Measurements from ENCODE around the gene VWF.

Gene VWF

DNA sequence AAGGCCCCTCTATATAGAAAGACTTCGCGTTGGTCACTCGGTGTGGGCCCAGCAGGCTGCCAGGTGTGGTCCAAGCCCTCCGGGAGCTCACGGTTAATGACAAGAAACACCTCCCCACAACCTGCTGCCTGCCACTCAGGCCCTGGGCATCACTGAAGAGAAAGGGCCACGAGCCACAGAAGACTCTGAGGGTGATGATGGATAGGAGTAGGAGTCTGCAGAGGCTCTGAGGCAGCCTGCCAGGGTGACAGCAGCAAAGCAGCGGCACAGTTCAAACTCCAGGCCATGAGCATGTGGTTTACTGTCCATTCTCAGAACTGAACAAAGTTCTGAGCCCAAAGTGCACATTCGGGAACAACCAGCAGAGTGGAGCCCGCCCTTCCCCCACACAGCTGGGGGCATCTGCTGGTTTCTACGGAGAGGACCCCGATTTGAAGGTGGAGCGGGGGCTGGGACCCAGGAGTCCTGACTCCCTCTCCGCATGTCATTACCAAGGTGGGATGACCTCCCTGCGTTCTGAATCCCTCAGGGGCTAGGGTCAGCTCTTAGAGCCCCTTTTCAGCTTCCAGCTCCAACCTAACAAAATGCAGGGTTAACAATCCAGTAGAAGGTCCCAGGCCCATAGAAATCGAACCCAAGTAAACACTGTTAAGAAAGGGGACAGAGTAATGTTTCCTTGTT is 65.8 kb downstream of the VWF start:
- DNase-seq (ENCODE audit: low read depth) = no peak

DNA sequence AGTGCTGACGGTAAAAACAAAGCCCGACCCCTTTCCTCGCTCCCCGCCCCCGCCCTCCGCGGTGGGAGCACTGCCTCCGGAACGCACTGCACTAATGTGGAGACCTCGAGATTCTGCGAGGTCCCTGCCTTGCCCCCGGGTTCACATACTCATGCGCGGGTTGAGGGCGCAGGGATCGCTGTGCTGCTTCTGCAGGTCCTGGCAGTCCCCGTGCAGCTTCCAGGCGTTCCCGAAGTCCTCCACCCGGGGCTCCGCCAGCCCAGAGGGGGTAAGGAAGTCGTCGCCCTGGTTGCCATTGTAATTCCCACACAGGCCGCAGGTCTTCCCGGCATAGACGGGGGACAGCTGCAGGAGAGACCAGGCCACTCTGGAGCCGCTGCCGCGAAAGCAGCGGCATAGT is 66.8 kb downstream of the VWF start:
- DNase-seq (ENCODE audit: low read depth) = no peak

DNA sequence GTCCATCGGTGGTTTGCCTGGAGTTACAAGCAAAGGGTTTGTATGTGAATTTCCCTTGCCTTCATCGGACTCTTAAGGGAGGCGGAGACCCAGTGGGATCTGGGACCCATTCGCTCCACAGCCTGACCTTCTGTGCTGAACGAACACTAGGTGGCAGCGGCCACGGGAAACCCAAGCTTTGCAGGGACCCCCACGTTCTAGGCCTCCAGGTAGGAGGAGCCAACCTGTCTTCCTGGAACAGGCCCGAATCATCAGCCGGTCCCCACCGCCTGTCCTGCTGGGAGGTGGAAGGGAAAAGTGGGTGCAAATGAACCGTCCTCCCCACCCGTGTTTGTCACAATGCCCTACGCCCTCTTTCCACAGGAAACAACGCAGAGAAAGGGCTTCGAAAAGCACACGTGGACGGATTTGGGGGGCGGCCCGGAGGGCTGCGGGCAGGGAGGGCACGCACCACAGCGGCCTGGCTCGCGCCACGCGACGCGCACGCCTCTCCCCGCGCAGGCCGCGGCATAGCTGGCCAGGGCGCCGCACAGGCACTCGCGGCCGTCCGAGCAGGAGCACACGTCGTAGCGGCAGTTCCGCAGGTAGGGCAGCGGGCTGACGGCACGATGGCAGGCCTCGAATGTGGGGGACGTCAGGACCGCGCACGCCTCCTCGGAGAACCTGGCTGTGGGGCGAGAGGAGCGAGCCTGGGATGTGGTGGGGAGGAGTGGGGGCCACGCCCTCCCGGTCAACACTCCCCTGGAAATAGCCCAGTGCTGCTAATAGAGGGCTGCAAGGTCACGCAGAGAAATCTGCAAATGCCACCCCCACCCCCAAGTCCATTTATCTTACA is 67.8 kb downstream of the VWF start:
- DNase-seq (ENCODE audit: low read depth) = no peak

GRCh38 chr12:6053541-6053940 is 70.9 kb downstream of the VWF start:
- DNase-seq (ENCODE audit: low read depth) = no peak

- DNase-seq (ENCODE audit: low read depth) = no peak
Observed at GRCh38 chr12:6052940-6053329, 71.5 kb downstream of the VWF start.

GRCh38 chr12:6052206-6052939 is 72.1 kb downstream of the VWF start:
- no peak for DNase-seq (ENCODE audit: low read depth)

DNA sequence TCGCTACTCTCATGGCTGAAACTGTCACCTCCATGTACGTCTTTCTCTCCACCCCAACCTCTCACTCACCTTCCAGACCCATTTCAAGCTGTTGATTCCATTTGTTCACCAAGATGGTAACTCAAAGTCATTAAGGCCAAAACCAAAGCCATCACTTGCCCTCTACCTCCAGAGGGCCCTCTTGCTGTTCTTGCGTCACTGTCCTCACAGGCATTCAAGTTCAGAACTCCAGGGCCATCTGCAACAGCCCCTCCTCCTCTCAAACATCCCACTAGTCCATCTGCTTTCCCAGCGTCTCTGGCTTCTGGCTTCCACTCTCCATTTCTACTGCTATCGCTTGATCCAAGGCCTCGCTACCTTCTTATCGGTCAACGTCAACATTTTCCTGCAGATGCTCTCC is 74.5 kb downstream of the VWF start:
- DNase-seq (ENCODE audit: low read depth) = no peak

DNA sequence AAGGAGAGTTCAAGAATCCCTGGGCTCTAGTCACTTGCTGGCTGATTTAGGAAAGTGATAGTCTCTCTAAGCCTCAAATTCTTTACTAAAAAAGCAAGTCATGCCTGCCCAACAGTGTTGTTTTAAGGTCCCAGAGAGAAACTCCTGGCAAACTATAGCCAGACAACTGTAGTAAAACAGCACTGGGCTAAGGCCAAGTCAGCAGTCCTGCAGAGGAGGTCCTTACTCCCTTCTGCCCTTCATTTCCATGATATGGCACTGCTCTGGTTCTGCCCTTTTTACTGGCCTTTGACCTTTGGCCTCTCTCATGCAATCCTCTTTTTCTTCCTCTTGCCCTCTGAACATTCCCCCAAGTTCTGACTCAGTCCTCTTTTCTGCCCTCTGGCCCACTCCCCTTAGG is 74.9 kb downstream of the VWF start:
- no peak for DNase-seq (ENCODE audit: low read depth)

- no peak for DNase-seq (ENCODE audit: low read depth)
Observed at GRCh38 chr12:6047249-6048237, 76.9 kb downstream of the VWF start.

DNA sequence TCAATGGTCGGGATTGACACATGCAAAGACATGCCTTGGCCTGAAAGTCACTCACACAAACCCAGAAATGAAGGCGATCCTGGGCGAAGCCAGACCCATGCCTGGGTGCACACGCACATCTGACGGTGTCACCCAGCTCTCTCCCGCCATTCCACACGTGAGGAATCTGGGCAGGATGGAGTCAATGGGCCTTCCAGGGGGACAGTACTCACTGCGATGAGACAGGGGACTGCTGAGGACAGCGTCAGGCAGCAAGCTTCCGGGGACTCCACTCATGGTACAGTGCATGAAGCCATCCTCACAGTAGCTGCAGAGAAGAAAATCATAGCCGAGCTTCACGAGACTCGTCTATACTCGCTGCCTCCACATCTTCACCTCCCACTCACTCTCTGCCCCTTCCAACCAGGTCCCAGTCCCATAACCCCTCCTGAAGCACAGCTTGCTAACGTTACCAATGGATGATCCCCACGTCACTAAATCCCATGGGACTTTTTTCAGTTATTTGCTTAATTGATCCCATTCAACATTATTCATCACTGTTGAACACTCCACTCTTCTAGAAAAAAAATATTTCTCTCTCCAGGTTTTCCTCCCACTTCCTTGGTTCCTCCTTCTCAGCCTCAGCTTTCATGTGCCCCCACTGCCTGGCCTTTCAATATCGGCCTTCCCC is 77.8 kb downstream of the VWF start:
- DNase-seq (ENCODE audit: low read depth) = no peak

GRCh38 chr12:6045438-6045837 is 79.0 kb downstream of the VWF start:
- no peak for DNase-seq (ENCODE audit: low read depth)

DNA sequence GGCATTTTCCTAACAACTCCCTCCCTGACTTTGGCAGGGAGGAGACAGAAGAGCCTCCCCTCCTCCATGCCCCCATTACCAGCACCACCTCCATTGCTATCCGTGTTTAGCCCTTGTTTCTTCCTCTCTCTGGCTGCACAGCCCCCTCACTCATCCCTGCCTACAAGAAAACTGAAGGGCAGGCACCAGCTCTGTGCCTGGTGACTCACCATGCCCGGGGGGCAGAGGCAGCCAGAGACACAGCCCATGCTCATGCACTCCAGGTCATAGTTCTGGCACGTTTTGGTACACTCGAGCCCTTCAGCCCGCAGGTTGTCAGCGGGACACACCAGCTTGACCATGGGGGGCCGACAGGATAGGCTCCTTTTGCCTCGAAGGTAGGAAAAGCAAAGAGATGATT is 80.4 kb downstream of the VWF start:
- no peak for DNase-seq (ENCODE audit: low read depth)

DNA sequence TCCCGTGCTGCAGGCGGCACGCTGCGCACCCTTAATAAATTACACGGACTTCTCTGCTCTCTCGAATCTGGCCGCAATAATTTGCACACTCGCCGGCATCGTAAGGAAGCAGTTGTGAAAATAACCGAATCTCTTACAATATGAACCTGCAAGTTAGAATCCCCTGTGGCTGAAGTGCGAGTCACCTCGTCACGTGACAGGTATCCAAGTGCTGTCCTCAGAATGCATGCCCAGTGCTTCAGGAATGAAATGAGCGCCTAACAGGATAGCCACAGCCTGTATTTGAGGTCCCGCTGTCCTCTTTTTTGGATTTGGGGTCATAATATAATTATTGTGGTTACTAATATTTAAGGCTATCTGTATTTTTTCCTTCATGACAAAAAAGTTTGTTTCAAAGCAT is 82.0 kb downstream of the VWF start:
- DNase-seq (ENCODE audit: low read depth) = no peak

DNA sequence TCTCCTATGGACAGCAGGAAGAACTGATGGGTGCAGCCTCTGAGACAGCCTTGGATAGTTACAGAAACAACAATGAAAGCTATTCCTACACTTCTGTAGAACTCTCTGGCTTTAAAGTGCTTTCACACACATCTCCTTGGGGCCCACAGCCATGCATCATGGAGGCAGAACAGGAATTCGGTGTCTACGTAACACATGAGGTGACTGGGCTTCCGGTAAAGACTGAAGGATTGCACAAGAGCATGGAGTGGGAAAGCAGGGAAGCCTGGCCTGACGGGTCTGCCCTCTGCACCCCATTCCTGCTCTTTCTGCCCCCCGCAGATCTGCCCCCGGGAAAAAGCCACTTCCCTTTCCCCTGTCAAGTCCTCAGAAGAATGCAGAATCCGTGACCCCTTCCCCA is 82.6 kb downstream of the VWF start:
- DNase-seq (ENCODE audit: low read depth) = no peak

DNA sequence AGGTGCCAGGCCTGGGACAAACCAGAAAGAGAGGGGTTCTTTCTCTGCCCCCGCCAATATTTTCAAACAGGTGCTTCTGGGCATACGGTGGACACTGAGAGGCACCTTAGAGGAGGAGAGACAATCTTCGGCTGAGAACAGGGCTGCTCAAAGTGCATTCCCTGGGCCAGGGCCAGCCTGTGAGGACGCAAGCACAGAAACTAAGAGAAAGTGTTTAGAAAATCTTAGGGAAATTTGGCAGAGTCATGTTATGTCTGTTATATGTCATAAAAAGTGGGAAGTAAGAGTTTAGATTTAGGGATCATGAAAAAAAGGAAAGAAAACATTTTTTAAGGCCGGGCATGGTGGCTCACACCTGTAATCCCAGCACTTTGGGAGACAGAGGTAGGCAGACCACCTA is 83.7 kb downstream of the VWF start:
- no peak for DNase-seq (ENCODE audit: low read depth)

GRCh38 chr12:6039894-6040601 is 84.4 kb downstream of the VWF start:
- peak; percentile 29 for DNase-seq (ENCODE audit: low read depth)

- no peak for DNase-seq (ENCODE audit: low read depth)
Observed at GRCh38 chr12:6038160-6038559, 86.3 kb downstream of the VWF start.

- no peak for DNase-seq (ENCODE audit: low read depth)
Observed at GRCh38 chr12:6037459-6037858, 87.0 kb downstream of the VWF start.

- DNase-seq (ENCODE audit: low read depth) = no peak
Observed at GRCh38 chr12:6036509-6036908, 88.0 kb downstream of the VWF start.

- no peak for DNase-seq (ENCODE audit: low read depth)
Observed at GRCh38 chr12:6034596-6034995, 89.9 kb downstream of the VWF start.

DNA sequence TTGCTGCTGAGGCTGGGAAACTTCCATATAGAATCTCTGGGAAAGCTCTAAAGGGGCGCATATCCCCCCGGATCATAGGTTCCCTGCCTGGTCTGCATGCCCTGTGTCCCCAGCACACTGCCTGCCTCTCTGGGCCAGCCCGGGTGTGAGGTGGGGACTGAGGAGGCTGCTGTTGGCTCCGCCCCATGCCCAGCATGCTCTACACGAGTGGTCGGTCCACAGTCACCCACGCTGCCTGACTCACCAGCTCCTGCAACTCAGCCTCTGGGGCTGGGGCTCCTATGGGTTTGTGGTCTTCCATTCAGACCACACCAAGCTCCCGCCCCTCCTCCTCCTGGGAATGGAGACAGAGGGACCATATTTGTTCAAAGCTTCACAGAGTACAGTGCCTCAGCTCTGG is 90.9 kb downstream of the VWF start:
- no peak for DNase-seq (ENCODE audit: low read depth)
